Left ventricle myocardium inferior (tissue), 1 donor: Measurements from ENCODE around the gene HMG20A. TPM values are rescaled to one million over a fixed set of nuclear protein-coding genes. Genes with fewer than 3 reads are reported as not detected.

Source experiments
- DNase-seq: peaks from one replicate; pipeline ENCODE4 v3.0.0-alpha.2; 2020
- H3K27ac ChIP-seq: fragments of 200-600 bp; replicated peaks from 2 replicates; pipeline ENCODE4 v1.8.0; 2021
- H3K27me3 ChIP-seq: fragments of 200-600 bp; 2 replicates; pipeline ENCODE4 v1.8.0; 2021; ENCODE audit warnings: low read depth
- H3K36me3 ChIP-seq: fragments of 200-600 bp; 2 replicates; pipeline ENCODE4 v1.8.0; 2021
- H3K4me1 ChIP-seq: fragments of 200-600 bp; 2 replicates; pipeline ENCODE4 v1.8.0; 2021
- H3K4me3 ChIP-seq: fragments of 200-600 bp; 2 replicates; pipeline ENCODE4 v1.8.0; 2021; ENCODE audit warnings: mild to moderate bottlenecking, moderate library complexity
- H3K9me3 ChIP-seq: fragments of 200-600 bp; replicated peaks from 2 replicates; pipeline ENCODE4 v1.8.0; 2021
- intact Hi-C: fragments of 100-400 bp; cut with micrococcal nuclease; formaldehyde crosslinking; loops from one replicate; pipeline ENCODE4 v1.11.0; 2022
- total RNA-seq: library from RNA; stranded (reverse); fragmentation: NEBNext Ultra II Directional; extraction: Animal tissue kit (Norgen Biotek cat#: 25700); gene quantifications from one replicate; pipeline ENCODE4 v1.2.1, GENCODE V29; 2021
- TF ChIP-seq, protein P1 (sequence below): fragments of 200-600 bp; IDR thresholded peaks from 2 replicates; pipeline ENCODE4 v1.8.0; 2021; ENCODE audit warnings: antibody characterized with exemption, mild to moderate bottlenecking, borderline replicate concordance
- donor health status: DM: no; HTN: yes; CAD: no; lungs with severe emphysema.

Gene HMG20A
- total RNA-seq, 1 donor from 2014 or later: 30.5 TPM

DNA sequence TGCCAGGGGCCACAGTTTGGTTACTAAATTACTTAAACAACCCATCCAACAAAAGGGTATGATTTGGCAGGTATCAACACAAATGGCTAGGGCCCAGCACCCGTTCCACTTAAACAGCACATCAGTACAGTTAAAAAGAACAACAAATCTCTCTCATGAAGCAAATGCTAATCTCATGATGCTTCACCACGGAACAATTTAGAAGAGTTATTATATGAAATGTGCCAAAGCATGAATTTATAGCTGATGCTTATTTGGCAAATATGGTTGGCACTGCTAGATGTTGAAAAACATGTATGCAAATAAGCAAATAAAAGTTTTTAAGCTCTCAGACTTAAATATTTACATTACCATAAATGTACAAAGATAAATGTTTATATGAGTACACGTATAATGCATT, 3.1 kb upstream of the HMG20A start:
- Histone ChIP-seq H3K4me3 (peak overlapping the region; percentile 97), H3K36me3 (no peaks in the 10 kb centered on the region), H3K4me1 (peaks cover 85% of the 10 kb centered on the region), H3K27me3 (no peaks in the 10 kb centered on the region), H3K9me3 (no peaks in the 10 kb centered on the region), H3K27ac (peak overlapping the region; percentile 97)
- no peak for DNase-seq
- TF ChIP-seq, protein P1, sequence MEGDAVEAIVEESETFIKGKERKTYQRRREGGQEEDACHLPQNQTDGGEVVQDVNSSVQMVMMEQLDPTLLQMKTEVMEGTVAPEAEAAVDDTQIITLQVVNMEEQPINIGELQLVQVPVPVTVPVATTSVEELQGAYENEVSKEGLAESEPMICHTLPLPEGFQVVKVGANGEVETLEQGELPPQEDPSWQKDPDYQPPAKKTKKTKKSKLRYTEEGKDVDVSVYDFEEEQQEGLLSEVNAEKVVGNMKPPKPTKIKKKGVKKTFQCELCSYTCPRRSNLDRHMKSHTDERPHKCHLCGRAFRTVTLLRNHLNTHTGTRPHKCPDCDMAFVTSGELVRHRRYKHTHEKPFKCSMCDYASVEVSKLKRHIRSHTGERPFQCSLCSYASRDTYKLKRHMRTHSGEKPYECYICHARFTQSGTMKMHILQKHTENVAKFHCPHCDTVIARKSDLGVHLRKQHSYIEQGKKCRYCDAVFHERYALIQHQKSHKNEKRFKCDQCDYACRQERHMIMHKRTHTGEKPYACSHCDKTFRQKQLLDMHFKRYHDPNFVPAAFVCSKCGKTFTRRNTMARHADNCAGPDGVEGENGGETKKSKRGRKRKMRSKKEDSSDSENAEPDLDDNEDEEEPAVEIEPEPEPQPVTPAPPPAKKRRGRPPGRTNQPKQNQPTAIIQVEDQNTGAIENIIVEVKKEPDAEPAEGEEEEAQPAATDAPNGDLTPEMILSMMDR: no peak
- intact Hi-C loops: no loop called here

DNA sequence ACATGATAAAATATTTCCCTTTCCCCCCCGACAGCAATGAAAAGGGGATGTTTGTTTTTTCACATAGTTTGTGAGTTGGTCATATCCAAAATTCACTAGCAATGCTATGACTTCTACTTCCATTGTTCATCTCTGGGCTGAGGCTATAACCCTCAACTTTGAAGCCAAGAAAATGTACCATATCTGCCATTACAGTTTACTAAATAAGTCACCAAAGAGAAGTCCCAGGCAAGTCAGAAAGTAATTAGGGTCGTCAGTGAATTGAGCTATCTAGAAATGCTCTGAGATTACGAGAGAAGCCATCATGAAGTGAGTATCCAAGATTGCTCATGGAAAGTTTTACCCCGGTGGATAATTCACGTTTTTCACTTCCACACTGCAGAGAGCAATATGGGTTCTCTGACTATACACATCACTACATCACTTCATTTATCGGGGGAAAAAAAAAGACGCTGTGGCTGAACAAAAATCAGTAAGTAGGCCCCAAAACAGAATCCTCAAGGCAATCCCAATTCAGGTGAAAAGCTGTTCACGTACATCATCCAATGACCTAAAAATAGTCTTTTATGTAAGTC, 2.2 kb upstream of the HMG20A start:
- no peak for DNase-seq
- Histone ChIP-seq H3K27me3 (no peaks in the 10 kb centered on the region), H3K36me3 (no peaks in the 10 kb centered on the region), H3K27ac (peak overlapping the region; percentile 97), H3K9me3 (no peaks in the 10 kb centered on the region), H3K4me1 (peaks cover 85% of the 10 kb centered on the region), H3K4me3 (peak overlapping the region; percentile 97)
- TF ChIP-seq, protein P1: no peak
- intact Hi-C loops: no loop called here

DNA sequence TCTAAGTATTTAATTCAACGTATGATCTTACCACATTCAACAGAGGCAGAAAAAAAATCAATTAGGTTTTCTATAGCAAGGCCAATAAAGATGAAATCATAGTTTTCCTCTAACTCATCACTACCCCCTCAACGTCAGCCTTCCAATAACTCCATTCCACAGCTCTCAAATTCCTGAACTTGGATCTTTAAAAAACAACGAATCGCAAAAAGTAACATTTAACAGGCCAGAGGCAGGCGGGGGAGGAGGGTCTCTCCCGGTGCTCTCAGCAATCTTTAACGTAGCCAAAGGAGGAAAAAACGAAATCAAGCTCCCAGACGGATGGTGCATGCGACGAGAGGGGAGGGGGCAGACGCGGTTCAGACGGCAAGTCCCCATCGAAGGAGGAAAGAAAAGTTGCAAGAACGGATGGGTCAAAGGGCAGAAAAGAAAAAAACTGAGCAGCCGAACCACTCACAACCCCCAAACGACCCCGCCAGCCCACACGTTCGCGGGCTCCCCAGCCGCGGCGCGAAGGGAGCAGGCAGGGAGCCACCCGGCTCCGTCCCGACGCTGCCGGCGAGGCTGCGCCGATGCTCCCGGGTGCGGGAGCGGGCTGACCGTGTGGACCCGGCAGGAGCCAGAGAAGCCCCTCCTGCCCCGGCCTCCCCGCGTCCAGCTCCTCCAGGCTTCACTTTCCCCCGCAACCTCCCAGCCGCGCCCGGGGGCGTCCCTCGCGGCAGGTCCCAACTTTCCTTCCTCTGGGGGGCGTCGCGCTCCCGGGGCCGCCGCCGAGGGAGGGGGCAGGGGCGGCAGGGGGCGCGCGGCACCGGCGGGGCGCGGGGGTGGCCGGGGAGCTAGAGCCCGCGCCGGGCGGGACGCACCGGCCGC, 1.5 kb upstream of the HMG20A start:
- peaks cover 86% of the 10 kb centered on the region for H3K4me1 ChIP-seq

DNA sequence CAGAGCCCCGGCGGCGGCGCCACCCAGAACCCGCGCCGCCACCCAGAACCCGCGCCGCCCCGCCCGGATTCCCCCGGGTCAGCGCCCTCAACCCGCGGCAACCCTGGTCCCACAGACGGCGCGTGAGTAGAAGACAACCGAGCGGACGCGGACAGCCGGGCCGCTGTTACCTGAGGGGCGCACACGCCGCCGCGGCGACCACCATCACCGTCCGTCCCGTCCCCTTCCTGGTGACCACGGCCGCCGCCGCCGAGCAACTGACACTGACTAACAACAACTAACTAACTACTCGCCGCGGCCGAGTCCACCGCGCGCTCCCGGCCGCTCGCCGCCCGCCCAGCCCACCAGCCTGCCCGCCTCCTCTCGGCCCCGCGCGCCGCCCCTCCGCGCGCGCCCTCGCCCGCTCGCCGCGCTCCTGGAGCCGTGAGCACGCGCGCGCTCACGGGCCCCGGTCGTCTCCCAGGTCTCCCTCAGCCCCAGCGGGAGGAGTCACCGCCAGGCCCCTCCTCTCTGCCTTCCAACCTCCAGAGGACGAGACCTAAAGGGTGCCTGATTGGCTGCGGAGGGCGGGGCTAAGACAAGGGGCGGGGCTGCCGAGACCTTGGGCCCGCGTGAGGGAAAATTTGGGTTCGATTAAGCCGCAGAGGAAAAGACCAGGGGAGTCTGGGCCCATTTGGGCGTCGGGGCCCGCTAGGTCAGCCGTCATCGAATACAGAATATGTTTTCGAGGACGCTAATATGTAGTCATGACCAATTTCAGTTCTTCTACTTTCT, 665 bp upstream of the HMG20A start, which contains the start of gene PEAK1:
Gene PEAK1 (minus strand): TSS at position 269 of the 774 bp plus-strand sequence. CDS start 238,178 bp downstream, outside the sequence.
- no peaks in the 10 kb centered on the region for H3K9me3 ChIP-seq
- TF ChIP-seq, protein P1: no peak
- H3K4me1 ChIP-seq: peaks cover 88% of the 10 kb centered on the region
- peak within 1 kb of the TSS; percentile 97 for H3K4me3 ChIP-seq
- DNase-seq: peak; percentile 100
- intact Hi-C loops: no loop called here
- H3K36me3 ChIP-seq: no peaks in the 10 kb centered on the region
- H3K27me3 ChIP-seq: no peaks in the 10 kb centered on the region
- H3K27ac ChIP-seq: peak within 1 kb of the TSS; percentile 97

More for the DNA sequence above, 1.5 kb upstream of the HMG20A start:
- TF ChIP-seq, protein P1: peak; percentile 52
- Histone ChIP-seq H3K36me3 (no peaks in the 10 kb centered on the region), H3K4me3 (peak overlapping the region; percentile 97), H3K9me3 (no peaks in the 10 kb centered on the region), H3K27ac (peak overlapping the region; percentile 97), H3K27me3 (no peaks in the 10 kb centered on the region)
- intact Hi-C loops: no loop called here
- peak; percentile 56 for DNase-seq

DNA sequence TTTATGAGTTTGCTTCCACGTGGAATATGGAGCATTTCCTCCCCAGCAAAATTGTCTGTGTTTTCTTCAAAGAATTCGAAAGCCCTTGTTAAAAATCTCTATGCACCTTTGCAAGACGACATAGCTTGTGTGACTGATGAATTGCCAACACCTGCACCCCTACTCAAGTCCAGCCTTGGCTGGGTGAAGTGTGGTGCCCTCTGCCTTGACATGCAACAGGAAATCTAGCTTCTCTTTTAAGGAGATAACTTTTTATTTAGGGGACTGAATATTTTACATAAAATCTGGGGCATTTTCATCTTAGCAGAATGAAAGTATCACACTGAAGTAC, 647 bp downstream of the HMG20A start:
- no peak for DNase-seq
- Histone ChIP-seq H3K9me3 (no peaks in the 10 kb centered on the region), H3K36me3 (no peaks in the 10 kb centered on the region), H3K27ac (peak overlapping the region; percentile 97), H3K4me1 (peaks cover 88% of the 10 kb centered on the region), H3K27me3 (no peaks in the 10 kb centered on the region), H3K4me3 (peak overlapping the region; percentile 97)
- intact Hi-C loops: no loop called here
- TF ChIP-seq, protein P1: no peak
